Urothelium cell line (cell line): ENCODE measurements around the gene ARHGAP42.

Experiments used
- DNase-seq: peaks from one replicate; pipeline ENCODE4 v3.0.0; 2011; ENCODE audit warnings: low spot score, mixed read lengths
- FAIRE-seq: peaks from 2 replicates; lab custom pipeline; 2011; peaks lifted over from hg19 to GRCh38; lab: Jason Lieb, UNC

The ARHGAP42 gene

GRCh38 chr11:100756559-100756958 is 69.5 kb downstream of the ARHGAP42 start:
- DNase-seq, result no peak
- no peak for FAIRE-seq

- DNase-seq, result no peak
- no peak for FAIRE-seq
Measured at GRCh38 chr11:100757646-100758045, 70.6 kb downstream of the ARHGAP42 start.

GRCh38 chr11:100759106-100759505 is 72.0 kb downstream of the ARHGAP42 start:
- no peak for DNase-seq
- FAIRE-seq, result no peak

DNA sequence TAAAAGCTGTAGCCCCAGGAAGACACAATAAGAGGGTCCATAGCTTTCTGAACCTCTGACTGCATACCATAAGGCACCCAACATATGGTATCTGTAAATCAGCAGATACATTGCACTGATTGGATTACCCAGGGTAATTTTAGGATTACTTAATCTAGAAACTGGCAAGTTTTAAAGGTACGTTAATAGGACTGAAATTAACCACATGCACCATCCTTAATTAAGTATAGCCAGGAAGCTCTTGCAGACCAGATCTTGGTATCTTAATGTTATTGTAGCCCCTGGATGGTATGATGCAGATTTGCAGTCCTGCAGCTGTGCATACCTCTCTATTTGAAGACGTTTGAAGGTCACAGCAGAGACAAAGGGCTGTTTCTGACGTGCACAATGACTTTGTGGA is 72.8 kb downstream of the ARHGAP42 start:
- FAIRE-seq, result no peak
- no peak for DNase-seq

DNA sequence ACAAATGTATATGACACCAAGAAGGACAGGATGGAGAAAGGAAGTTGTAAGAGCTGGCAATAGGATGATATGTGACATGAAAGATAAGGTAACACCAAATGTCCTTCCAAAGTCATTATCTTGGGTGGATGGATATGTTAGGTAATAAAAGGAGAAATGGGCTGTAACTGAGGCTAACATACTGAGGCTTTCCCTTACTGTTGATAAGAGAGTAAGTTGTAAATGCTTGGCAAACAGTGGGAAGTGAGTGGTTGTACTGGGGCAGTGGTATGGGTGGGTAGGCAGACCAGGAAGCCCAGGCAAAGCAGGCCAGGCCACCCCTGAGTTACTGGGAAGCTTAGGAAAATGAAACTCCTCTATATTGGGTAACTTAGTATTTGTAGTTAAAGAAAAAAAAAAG is 73.7 kb downstream of the ARHGAP42 start:
- no peak for FAIRE-seq
- no peak for DNase-seq

DNA sequence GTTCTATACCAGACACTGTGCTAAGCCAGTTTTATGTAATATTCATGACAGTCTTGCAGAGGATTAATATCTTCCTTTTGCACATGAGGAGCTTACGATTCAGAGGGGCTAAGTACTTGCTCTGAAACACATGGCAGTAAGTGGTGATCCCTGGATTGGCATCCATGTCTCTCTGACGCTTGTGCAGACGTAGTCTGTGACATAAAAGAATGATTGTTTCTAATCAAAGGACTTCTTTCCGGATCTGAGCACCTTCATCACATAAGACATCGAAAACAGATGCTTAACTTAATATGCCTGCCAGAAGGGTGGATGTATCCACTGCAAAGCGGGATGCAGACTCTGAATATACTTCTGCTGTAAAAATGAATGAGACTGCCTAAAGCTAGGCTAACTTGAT is 74.8 kb downstream of the ARHGAP42 start:
- no peak for FAIRE-seq
- DNase-seq, result no peak

DNA sequence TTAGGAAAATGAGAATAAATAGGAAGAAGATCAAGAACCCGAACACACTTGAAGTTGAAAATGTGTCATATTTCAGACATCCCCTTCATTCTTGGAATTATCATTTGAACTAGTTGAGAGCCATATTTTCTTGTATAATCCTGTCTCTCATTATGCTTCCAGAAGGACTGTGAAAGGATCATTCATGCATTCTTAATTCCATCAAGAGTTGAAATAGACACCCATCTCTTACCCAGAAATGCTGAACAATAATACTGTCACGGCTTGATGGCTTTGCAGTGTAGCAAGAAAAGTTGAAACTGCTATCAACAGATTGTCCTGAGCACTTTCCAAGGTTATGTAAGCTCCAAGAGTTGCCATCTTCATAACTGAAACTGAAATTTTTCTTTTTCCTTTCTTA is 79.7 kb downstream of the ARHGAP42 start:
- FAIRE-seq (no peak), DNase-seq (no peak)

DNA sequence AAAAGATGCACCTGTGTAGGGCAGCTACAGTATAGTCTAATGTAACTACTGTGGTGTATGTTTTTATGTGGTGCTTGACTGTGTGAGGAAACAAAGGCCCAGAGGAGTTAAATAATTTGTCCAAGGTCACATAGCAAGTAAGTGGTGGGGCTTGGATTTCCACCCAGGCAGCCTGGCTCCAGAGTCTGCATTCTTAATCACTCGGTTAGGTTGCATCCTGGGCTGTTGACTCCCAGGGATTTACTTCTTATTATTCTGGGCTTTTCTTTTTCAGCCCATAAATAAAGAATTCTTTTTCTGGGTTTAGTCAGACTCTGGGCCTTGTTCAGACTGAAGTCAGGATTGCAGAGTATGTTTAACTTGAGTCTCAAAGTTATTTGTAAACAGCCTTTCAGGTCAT is 82.1 kb downstream of the ARHGAP42 start:
- DNase-seq (no peak), FAIRE-seq (no peak)

DNA sequence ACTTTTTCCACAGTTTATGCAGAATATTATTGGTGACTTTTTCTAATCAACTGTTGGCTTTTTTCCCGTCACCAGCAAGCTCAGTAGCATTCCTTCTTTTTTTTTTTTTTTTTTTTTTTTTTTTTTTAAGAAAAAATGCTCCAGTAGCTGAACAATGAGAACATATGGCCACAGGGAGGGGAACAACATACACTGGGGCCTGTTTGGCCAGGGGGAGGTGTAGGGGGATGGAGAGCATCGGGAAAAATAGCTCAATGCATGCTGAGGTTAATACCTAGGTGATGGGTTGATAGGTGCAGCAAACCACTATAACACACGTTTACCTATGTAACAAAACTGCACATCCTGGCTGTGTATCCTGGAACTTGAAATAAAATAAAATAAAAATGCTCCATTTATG is 82.5 kb downstream of the ARHGAP42 start:
- no peak for FAIRE-seq
- DNase-seq, result no peak

DNA sequence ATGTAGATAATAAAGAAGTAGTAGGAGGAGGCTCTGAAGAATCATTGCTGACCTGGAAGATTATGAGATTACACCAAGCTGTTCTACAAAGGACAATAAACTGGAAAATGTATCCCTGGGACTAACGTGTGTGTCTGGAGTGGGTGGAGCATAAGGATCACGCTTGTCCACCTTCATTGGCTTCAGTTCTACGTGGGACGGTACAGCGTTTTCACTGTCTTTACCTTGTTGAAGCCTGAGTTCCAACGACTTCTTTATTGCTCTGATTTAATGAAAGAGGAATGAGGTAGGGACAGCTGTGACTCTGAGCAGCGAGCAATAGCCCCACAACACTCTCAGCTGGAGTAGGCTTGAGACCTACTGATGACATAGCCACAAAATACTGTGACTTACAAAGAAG is 87.0 kb downstream of the ARHGAP42 start:
- DNase-seq, result no peak
- FAIRE-seq, result no peak

DNA sequence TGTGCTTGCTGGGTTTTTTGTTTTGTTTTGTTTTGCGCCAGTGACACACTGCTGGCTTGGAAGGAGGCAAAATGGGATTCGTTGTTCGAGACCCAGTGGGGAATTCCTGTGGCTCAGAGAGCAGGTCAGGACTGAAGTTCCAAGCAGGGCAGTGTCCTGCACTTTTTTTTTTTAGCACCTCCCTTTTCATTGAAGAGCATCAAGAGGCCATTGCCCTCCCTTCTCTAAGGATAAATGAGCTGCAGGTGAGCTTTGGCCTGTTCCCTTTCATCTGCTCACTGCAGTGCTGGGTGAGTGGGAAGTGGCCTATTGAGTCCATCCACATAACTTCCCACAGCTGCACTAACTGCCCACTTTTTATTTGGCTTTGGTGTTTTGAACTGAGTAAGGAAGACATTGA is 87.8 kb downstream of the ARHGAP42 start:
- DNase-seq, result no peak
- FAIRE-seq, result no peak

- FAIRE-seq, result no peak
- DNase-seq, result peak; percentile 51
Measured at GRCh38 chr11:100776212-100776896, 89.3 kb downstream of the ARHGAP42 start.

GRCh38 chr11:100777103-100777502 is 90.0 kb downstream of the ARHGAP42 start:
- no peak for FAIRE-seq
- peak; percentile 55 for DNase-seq

DNA sequence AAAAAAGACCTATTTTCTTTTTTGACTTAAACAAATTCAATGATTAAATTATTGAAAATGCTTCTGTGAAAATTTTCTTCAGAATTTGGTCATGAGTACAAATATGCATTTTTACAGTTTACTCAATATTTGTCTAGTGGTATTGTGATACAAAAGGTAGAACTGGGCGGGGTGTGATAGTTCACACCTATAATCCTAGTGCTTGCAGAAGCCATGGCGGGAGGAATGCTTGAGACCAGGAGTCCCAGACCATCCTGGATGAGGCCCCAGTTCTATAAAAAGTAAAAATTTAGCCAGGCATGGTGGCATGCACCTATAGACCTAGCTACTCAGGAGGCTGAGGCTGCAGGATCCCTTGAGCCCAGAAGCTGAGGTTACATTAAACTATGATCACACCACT is 90.6 kb downstream of the ARHGAP42 start:
- no peak for DNase-seq
- no peak for FAIRE-seq

GRCh38 chr11:100778166-100778785 is 91.2 kb downstream of the ARHGAP42 start:
- FAIRE-seq (no peak), DNase-seq (no peak)

DNA sequence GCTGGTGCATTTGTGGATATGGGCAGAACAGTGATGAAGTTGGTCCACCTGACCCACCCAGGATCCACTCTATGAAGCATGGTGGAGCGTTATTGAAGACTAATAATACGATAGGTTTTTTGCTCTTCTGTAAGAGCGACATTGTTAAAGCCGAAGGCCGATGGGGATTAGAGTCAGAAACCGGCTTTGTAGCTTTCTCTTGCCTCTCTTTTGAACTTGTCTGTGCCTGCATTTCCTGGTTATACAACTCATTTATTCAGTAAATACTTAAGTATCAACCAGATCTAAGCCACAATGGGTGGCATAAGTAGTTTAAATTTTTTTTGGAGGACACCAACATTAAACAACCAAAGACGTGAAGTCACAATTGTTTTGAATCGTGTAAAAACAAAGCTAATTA is 93.4 kb downstream of the ARHGAP42 start:
- DNase-seq (no peak), FAIRE-seq (no peak)

DNA sequence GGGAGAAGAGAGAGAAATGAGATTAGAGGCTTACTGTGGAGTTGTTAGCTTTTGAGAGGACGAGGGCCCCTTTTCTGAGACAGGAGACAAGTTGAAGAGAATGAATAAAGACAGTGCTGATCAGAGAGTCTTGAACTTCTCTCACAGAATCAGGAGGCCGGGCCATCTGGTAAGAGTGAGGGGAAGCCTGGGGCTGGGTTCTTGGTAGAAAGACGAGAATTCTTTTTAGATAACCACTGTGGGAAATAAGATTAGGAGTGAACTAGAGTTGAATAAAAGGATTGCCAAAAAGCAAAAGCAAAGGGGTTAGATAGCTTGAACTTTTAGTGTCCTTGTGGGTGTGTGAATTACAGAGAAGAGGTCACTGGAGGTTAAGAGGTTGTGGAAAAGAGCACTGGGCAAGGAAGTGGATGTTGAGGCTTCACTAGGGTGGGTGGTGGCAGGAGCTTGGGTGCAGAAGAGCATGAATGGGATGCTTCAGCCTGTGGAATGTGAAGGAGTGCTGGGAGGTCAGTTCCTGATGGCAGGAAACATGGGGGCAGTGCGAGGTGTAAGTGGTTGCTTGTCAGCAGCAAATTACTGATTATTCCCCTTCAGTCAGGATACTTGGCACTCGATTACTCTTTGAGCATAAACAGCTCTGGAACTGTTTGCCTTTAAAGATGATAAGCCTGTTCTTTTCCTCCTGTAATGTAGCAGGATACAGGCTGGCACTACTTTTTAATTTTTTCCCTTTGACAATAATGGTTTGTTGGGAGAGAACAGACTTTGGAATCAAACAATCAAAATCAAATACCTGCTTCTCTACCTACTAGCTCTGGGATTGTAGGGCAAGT is 98.3 kb downstream of the ARHGAP42 start:
- FAIRE-seq (no peak), DNase-seq (peak; percentile 20)

GRCh38 chr11:100788561-100789295 is 101.6 kb downstream of the ARHGAP42 start:
- FAIRE-seq (no peak), DNase-seq (no peak)

GRCh38 chr11:100789500-100789899 is 102.4 kb downstream of the ARHGAP42 start:
- no peak for DNase-seq
- FAIRE-seq, result peak; percentile 84

DNA sequence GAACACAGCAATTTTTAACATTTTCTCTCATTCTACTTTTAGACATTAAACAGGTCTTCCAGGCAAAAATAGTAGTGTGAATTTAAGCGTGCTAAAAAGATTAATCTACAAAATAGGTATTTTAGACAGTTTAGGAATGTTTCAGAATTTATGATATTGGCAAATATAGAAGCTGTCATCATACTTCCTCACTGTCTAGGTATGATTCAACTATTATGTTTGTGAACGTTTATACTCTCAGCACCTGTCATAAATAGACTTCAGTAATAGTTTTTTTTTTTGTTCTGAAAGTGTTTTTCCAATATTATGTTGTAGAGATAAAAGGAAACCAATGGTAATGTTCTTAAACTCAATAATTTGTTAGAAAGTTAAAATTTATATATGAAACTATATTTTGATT is 103.0 kb downstream of the ARHGAP42 start:
- no peak for DNase-seq
- no peak for FAIRE-seq

DNA sequence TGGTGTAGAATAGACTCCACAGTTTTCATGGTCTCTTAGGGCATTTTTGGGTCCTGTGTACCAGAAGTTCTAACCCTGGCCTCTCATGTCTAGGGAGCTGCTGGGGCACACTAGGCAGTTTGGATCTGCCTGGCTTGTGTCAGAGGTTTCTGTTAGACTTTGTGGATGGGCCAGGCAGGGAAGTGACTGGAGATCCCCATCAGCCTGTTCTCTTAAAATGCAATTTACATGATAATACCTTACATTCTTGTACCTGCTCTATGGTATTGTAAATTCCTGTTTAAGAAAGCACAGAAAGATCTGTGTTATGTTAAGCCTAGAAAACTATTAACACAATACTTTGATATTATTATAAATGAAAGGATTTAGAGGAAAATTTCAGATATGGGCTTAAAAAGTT is 104.0 kb downstream of the ARHGAP42 start:
- DNase-seq, result no peak
- no peak for FAIRE-seq
